GM12891 (cell line): ENCODE results near the gene TPR.

Experiments
- PAX5 ChIP-seq: IDR thresholded peaks from 2 replicates; pipeline ENCODE4 v1.6.1; 2011; ENCODE audit warnings: low read length, moderate library complexity, mild to moderate bottlenecking; ENCODE audit not compliant: insufficient read depth, severe bottlenecking
- POLR2A ChIP-seq: IDR thresholded peaks from 2 replicates; pipeline ENCODE4 v1.6.1; 2011; ENCODE audit warnings: low read depth, low read length, control low read depth
- POLR2AphosphoS5 ChIP-seq: IDR thresholded peaks from 2 replicates; pipeline ENCODE4 v1.6.1; 2011; ENCODE audit warnings: low read depth, low read length, control low read depth
- TAF1 ChIP-seq: IDR thresholded peaks from 2 replicates; pipeline ENCODE4 v1.6.1; 2011; ENCODE audit warnings: low read depth, low read length, control low read depth

DNA sequence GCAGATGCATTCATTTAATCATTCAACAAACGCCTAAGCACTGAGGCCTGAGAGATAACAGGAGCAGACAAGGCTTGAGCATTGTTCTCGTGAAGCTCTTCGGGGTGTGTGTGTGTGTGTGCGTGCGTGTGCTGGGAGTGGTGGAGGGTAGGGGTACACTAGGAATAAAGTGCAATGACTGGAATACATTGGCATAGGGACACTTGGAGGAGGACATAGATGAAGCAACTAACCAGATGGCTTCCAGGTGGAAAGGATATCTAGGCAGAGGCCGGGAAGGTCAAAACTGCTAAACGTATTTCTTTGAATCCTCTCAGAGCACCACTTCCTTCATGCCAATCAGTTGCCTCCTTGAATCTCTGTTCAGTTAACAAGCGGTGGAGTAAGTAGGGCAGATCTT, 92.6 kb downstream of the TPR start:
- TF ChIP-seq PAX5 (no peak), POLR2A (no peak), TAF1 (no peak), POLR2AphosphoS5 (no peak)
